Measurements from ENCODE around the gene RANBP2.
"Not testable (repeated sequence)": the region's sequence is repeated elsewhere in the genome, so short reads cannot be mapped to it uniquely, and the experiment has no call there.

Gene RANBP2

DNA sequence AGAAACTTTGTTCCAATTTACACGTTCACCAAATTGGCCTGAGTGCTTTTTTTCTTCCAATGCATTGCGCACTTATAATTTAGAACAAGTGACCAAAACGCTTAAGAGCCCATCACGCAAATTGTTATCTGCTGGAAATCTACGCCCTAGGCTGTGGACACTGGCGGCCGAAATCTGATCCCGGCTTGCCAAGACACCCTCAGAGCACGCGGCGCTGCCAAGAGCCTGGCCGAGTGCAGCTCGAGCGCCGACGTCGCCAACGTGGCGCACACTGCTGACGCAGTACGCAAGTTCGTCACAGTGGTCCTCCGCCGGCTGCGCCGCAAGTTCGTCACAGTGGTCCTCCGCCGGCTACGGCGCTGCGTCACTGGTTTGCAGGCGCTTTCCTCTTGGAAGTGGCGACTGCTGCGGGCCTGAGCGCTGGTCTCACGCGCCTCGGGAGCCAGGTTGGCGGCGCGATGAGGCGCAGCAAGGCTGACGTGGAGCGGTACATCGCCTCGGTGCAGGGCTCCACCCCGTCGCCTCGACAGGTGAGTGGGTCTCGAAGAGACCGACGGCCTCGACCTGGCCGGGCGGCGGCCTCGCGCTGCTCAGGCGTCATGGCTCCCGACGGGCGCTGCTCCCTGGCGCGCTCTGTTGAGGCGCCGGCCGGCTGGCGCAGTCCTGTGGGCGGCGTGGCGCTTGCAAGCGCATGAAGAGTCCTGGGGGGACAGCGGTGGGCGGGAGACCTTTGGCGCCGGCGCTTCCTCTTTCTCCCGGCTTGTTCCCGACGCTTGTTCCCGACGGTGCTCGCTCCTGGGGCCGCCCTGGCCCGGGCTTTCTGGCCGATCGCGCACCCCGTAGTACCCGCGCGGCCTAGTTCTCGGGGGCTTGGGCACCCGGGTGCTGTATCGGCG, at the start of gene RANBP2:
TSS of gene RANBP2 (plus strand) at position 334 of the 896 bp plus-strand sequence. CDS start at position 459, 125 bp downstream.
- DNase-seq = peak; percentile 88 to 97 (median 95)

- not testable (repeated sequence) for DNase-seq
These were observed 49.0 kb upstream of the RANBP2 start for GRCh38 chr2:108670282-108670681.

GRCh38 chr2:108672200-108672805, 47.0 kb upstream of the RANBP2 start:
- DNase-seq = not testable (repeated sequence)

DNA sequence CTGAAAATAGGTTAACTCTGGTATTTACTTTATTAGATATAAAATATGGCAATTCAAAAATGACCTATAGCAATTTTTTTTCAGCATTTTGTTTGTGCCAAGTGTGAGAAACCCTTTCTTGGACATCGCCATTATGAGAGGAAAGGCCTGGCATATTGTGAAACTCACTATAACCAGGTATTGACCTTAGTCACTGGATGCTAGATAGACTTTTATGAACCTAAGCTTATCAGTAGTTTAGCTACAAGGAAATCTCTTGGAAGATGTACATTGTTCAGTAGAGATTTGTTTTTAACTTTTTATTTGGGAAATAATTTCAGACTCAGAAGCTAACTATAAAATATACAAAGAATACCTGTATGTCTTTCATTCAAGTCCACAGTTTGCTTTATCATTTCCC, 42.8 kb upstream of the RANBP2 start:
- not testable (repeated sequence) for DNase-seq

GRCh38 chr2:108677239-108677744, 42.0 kb upstream of the RANBP2 start:
- DNase-seq = peak in 1 of 3 experiments; percentile 5

DNA sequence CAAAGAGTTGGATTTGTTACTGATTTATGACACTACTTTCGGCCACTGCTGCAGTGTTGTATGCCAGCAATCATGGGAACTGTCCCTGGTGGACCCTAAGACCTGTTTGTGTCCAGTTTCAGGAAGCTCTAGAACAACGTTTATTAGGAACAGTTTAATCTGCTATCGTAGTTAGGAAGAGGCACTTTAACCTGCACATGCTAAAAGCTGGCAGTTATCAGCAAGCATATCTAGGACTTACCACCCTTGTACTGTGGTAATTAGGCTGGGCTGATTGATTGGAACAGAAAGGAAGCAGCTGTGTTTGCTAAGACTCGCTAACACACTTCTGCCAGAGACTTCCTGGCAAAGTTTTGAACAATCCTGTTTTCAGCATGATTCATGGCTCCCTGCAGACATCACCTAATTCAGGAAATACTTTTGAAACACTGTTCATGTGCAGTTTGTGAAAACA, 41.1 kb upstream of the RANBP2 start:
- peak in 2 of 3 experiments; percentile 49 to 84 for DNase-seq

GRCh38 chr2:108680805-108681204, 38.5 kb upstream of the RANBP2 start:
- not testable (repeated sequence) for DNase-seq

DNA sequence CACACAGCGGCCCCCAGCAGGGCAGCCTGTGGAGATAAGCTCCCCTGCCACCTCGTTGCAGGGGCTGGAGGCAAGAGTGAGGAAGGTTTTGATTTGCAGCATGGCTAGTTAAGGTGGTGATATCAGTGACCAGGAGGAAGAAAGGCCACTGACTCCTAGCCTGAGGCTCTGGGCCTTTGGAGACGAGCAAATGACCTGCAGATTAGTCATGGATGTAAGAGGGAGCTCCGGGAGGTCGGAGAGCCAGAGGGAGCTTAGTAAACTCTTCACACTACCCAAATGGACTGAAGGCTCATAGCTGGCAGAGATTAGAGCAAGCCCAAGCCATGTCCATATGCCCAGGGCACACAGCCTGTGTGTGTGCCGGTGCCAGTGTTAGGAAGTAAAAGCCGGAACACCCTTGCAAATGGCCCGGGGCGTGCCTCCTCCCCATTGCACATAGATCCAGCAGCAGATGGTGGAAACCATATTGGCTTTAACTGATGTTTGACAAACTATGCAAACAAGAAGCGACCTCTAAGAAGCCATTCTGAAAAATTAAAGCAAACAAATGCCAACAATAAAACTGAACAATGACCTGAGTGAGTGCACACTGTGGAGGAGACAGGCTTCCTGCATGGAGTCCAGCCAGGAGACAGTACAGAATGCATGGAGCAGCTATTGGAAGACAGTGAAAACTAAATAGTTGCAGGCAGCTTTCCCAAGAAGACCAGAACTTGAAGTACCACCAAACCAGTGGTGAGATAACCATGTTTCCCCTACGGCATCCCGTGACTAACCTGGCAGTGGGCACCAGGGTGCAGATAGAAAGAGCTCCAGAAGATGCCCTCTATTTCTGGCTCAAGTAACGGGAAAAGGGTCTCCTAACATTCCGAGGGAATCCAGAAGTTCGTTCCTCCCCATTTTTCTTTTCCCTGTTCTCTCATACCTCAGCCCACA, 30.2 kb upstream of the RANBP2 start:
- DNase-seq = peak in 1 of 3 experiments; percentile 39

GRCh38 chr2:108690001-108690400, 29.3 kb upstream of the RANBP2 start:
- not testable (repeated sequence) for DNase-seq

DNA sequence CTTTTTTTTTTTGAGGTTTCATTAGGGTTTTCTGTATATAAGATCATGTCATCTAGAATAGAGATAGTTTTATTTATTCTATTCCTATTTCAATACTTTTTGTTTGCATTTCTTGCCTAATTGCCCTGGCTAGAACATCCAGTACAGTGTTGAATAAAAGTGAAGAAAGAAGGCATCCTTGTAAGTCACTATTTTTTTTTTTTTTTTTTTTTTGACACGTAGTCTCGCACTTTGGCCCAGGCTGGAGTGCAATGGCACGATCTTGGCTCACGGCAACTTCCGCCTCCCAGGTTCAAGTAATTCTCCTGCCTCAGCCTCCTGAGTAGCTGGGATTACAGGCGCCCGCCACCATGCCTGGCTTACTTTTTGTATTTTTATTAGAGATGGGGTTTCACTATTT, 27.8 kb upstream of the RANBP2 start:
- no peak for DNase-seq

DNA sequence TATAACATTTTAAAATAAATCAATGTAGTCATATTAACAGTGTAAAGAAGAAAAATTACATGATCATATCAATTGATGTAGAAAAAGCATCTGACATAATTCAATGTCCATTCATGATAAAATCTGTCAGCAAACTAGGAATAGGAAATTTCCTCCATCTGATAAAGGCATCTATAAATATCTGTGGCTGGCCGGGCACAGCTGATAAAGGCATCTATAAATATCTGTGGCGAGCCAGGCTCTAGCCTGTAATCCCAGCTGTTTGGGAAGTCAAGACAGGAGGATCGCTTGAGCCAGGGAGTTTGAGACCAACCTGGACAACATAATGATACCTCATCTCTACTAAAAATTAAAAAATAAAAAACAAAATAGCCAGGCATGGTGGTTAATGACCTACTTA, 18.1 kb upstream of the RANBP2 start:
- DNase-seq = no peak

GRCh38 chr2:108701806-108702205, 17.5 kb upstream of the RANBP2 start:
- DNase-seq = no peak

DNA sequence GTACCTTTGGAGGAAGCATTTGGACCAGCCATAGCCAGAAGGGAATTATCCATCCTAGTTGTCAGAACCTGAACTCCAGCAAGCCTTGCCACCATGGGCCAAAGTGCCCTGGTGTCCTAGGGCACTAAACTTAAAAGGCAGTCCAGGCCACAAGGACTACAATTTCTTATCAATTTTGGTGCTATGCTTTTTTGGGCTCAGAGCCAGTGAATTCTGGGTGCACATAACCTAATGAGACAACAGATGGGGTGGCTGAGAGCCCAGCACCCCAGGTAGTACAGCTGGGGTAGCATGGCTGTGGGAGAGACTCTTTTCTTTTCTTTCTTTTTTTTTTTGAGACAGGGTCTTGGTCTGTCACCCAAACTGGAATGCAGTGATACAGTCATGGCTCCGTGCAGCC, 14.4 kb upstream of the RANBP2 start:
- DNase-seq = no peak

GRCh38 chr2:108707300-108707699, 12.0 kb upstream of the RANBP2 start:
- DNase-seq = no peak

GRCh38 chr2:108716971-108717370, 2.3 kb upstream of the RANBP2 start:
- not testable (repeated sequence) for DNase-seq

DNA sequence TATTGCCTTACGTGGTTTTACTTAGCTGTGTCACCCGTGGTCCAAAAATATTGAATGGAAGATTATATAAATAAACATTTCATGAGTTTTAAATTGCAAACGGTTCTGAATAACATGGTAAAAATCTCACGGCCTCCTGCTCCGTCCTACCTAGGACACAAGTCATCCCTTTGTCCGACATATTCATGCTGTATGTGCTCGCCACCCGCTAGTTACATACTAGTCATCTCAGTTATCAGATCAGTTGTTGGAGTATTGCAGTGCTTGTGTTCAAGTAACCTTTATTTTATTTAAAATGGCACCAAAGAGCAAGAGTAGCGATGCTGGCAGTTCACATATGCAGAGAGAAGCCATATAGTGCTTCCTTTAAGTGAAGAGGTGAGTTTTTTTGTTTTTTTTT, 6.8 kb downstream of the RANBP2 start:
- not testable (repeated sequence) for DNase-seq

- not testable (repeated sequence) for DNase-seq
These were observed 15.4 kb downstream of the RANBP2 start for GRCh38 chr2:108734656-108735055.

- DNase-seq = not testable (repeated sequence)
These were observed 38.7 kb downstream of the RANBP2 start for GRCh38 chr2:108757973-108758372.

GRCh38 chr2:108762618-108763017, 43.3 kb downstream of the RANBP2 start:
- DNase-seq = not testable (repeated sequence)

- DNase-seq = not testable (repeated sequence)
These were observed 47.4 kb downstream of the RANBP2 start for GRCh38 chr2:108766671-108767070.

DNA sequence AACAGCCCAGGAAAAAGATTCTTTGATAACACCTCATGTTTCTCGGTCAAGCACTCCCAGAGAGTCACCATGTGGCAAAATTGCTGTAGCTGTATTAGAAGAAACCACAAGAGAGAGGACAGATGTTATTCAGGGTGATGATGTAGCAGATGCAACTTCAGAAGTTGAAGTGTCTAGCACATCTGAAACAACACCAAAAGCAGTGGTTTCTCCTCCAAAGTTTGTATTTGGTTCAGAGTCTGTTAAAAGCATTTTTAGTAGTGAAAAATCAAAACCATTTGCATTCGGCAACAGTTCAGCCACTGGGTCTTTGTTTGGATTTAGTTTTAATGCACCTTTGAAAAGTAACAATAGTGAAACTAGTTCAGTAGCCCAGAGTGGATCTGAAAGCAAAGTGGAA, 48.6 kb downstream of the RANBP2 start:
- DNase-seq = not testable (repeated sequence)

- no peak for DNase-seq
These were observed 57.2 kb downstream of the RANBP2 start for GRCh38 chr2:108776475-108776874.

- no peak for DNase-seq
These were observed 59.6 kb downstream of the RANBP2 start for GRCh38 chr2:108778857-108779256.
